HG03108 (cell line): ENCODE measurements around the gene ACOT7.
"Not testable (repeated sequence)": the region's sequence is repeated elsewhere in the genome, so short reads cannot be mapped to it uniquely, and the experiment has no call there.

Experiments
- ATAC-seq: cut with Tn5 transposase; IDR thresholded peaks from one replicate; pipeline ENCODE4 v1.9.1; 2021; ENCODE audit warnings: moderate library complexity; ENCODE audit not compliant: unreplicated experiment

The ACOT7 gene

DNA sequence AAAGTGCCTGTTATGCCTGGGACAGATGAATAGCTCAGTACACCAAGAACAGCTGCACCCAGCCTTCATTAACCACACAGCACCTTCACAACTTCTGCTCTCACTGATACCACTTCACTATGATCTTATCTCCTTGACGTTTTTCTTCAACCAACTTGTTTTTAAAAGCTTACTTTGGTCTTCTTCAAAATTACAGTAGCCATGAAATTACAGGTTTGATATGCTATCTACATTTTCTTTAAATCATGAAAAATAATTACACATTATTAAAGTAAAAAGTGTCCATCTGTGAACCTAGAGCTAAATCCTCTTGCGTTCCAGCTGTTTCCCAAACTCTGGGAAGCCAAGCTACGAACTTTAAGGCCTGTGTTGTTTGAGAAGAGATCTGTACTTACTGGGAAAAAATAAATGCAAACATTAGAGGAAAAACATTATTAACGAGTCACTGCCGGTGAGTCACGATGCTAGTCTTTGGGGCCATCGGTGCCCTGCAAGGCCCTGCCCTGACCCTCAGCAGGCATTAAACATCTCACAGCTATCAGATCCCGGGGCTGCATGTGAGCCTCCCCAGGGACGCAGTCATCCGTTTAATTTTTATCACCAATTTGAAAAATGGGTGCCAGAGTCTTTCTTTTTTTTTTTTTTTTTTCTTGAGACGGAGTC lies 76.3 kb downstream of the ACOT7 start:
- no peak for ATAC-seq

DNA sequence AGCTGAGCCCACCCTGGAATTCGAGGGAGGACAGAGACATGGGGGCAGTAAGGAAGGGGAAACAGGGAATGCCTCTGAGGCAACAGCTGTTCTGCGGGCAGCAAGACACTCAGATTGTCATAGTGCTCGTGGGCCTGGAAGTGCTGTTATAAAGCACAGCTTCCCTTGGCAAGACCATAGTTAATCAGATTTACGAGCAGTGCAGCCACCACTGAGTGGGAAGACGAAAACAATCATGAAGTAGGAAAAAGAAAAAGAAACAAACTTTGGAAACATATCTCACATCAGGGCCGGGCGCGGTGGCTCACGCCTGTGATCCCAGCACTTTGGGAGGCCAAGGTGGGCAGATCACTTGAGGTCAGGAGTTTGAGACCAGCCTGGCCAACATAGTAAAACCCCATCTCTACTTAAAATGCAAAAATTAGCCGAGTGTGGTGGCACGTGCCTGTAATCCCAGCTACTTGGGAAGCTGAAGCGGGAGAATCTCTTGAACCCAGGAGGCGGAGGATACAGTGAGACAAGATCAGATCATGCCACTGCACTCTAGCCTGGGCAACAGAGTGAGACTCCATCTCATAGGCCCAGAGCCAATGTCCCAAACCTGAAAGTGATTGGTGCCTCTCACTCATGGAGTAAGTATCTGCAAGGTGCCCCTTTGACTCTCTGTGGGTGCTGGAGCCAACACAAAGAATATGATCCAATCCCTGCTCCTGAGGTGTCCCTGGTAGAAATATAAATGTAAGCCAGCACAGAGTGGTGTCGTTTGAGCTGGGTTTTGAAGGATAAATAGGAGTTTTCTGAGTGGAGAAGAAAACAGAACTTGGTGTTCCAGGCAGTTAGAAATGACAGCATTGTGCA lies 77.1 kb downstream of the ACOT7 start:
- ATAC-seq, result no peak

DNA sequence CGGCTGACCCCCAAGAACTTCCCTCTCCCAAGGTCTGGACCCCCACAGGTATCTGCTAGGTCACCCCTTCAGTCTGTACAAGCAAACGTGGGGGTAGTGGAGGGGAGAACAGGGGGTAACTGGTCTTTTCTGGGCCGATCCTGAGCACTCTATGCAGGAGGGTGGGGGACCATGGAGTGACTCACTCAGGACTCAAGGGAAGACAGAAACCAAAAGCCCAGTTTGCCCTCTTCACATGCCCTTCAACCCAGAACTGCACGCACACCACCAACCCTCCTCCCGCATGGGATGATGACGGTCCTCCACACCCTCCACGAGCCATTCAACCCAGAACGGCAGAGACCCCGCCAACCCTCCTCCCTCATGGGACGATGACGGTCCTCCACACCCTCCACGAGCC lies 79.1 kb downstream of the ACOT7 start:
- no peak for ATAC-seq

DNA sequence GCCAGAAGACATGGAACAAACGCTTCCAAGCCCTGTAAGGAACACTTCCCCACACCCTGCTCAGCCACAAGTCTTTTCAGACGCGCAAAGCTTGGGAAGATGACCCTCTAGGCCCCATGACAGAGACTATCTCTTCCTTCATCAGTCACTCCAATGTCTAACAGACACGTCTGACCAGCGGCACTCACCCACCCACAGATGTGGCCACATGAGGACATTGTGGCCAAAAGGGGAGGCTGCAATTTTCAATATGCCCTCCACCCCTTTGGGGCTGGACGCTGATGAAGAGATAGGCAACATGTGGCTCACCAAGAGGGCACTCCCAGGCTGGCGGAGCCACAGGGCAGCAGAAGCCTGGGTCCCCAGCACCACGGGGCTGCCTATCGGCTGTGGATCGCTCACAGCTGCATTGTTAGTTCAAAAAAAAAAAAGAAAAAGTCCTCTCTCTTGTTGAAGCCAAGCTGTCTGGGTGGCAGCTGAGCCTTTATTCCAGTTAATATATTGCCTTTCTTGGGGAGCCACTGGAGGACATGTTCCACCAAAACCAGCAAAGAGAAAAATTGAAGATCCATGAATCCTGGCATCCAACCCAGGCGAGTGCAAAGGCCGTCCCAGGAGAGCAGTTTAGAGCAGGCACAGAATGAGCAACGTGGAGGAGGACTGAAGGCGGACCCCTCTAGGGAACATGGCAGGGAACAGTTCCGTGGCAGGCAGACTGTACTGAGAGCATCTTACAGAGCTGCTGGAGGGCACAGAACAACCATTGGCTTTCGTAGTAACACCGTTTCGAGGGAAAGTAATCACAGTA lies 80.0 kb downstream of the ACOT7 start:
- ATAC-seq, result no peak

DNA sequence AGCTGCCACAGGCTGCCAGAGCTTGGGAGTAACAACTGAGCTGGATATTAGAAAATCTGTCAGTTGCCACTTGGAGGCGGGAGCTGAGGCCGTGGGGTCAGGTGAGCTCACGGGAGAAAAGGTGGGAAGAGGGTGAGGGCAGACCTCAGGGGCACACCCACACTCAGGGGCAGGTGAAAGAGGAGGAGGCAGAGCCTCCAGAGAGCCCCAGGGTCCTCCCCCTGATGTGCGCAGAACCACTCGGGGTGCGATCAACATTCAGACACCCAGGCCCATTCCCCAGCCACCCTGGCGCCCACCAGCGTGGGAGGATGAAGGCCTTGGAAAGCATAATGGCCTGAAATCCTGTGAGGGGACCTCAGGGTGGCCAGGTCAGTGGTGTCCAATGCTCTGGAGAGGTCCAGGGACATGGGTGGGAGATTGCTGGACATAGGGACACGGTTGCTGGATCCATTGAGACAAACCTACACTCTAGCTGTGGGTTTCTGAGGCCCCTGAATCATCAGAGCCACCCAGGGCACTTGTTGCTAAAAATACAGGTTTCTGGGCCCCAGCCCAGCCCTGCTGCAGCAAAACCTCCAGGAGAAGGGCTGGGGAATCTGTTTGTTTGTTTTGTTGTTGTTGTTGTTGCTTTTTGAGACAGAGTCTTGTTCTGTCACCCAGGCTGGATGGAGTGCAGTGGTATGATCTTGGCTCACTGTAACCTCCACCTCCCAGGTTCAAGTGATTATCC lies 83.3 kb downstream of the ACOT7 start:
- ATAC-seq, result no peak

DNA sequence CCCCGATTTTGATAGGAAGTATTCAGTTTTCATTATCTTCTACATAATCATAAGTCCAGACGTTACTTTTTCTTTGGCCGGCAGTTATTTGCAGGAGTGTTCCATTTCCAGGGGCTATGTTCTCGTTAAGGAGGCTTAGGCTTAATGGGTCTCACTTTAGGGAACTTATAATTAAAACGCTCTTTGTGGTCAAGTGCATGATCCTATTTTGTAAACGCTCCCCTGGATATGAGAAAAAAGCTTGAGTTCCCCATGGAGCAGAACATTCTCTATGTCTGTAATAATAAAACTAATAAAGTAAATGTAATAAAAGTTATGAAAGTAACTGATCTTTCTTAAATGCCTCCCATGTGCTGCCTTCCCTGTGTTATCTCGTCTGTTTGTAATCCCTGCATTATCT lies 84.0 kb downstream of the ACOT7 start:
- no peak for ATAC-seq

DNA sequence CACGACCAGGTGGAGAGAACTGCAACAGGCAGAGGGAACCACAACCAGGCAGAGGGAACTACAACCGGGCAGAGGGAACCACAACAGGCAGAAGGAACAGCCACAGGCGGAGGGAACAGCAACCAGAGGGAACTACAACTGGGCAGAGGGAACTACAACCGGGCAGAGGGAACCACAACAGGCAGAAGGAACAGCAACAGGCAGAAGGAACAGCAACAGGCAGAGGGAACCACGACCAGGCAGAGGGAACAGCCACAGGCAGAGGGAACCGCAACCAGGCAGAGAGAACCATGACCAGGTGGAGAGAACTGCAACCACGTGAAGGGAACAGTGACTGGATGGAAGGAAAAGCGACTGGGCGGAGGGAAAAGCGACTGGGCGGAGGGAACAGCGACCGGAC lies 85.1 kb downstream of the ACOT7 start:
- ATAC-seq, result no peak

DNA sequence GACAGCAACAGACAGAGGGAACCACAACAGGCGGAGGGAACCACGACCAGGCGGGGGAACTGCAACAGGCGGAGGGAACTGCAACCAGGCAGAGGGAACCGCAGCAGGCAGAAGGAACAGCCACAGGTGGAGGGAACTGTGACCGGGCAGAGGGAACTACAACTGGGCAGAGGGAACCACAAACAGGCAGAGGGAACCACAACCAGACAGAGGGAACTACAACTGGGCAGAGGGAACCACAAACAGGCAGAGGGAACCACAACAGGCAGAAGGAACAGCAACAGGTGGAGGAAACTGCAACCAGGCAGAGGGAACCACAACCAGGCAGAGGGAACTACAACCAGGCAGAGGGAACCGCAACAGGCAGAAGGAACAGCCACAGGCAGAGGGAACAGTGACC lies 85.9 kb downstream of the ACOT7 start:
- not testable (repeated sequence) for ATAC-seq

DNA sequence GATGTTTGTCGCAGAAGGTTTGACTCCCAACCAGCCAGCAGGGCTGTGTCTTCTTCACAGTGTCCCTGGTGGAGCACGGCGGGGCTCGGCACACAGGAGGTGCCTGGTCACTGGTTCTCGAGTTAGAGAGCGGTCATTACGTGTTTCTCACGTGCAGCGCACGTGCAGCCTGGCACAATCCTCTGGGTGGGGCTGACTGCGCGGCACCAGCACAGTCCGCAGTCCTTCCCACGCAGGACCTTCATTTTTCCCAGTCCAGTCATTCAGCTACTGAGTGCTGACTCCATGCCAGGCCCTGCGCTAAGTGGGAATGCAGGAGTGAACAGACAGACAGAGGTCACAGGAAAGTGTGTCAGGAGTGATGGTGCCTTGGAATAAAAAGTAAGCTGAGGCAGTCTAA lies 86.5 kb downstream of the ACOT7 start:
- no peak for ATAC-seq

DNA sequence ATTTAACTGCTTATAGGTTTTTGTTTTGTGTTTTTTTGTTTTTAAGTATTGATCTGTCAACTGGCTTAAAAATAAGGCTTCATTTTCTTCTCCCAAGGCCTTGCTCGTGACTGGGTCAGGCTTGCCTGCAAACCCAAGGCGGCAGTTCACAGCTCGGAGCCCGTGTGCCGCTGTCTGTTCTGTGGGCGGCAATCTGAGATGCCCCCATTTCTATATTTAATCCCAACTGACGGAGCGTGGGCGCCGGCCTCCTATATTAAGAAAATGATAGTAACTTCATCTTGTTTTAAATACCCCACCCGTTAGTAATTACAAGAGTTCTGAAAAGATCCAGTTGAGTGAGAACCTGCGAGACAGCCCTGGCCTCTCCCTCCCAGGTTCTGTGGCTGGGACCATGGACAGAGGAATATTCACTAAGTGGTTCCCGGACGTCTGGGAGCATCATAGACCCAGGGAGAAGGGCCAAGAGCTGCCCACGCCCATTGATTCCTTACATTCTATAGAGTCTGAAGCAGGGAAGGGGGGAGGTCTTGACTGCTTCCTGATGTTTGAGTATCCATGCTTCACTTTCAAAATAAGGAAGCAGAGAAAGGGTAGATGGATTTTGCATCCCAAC lies 90.1 kb downstream of the ACOT7 start:
- no peak for ATAC-seq

DNA sequence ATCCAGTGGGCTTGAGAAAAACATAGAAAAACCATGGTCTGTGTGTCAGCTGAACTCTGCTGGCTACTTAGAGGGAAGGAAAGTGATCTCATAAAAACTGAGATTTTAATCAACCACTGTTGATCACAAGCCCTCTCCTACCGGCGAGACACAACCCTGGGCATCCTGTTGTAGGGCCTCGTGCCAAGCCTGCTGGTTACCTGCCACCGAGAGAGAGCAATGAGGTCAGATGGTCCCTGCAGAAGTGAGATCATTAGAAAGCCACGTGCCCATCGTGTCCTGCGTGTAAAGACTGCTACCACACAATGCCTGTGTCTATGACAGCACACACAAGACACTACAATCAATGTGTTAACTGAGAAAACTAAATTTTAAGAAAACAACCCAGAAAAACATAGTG lies 91.0 kb downstream of the ACOT7 start:
- no peak for ATAC-seq

DNA sequence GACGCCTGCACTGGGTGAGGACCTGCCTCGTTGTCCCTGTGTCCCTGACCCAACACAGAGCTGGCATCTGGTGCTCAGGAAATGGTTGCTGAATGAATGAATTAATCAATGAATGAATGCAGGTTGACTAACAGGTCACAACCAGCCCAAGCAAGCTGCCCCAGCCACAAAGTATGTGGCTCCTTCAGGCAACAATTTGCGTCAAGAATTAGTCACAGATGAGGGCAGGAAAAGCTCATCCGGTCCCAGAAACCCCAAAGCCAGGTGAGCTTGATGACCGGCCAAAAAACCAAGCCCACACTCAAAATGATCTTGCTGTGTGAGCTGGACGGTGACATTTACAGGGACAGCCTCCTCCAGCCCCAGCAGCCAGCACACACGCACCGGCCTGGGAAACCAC lies 92.0 kb downstream of the ACOT7 start:
- no peak for ATAC-seq

DNA sequence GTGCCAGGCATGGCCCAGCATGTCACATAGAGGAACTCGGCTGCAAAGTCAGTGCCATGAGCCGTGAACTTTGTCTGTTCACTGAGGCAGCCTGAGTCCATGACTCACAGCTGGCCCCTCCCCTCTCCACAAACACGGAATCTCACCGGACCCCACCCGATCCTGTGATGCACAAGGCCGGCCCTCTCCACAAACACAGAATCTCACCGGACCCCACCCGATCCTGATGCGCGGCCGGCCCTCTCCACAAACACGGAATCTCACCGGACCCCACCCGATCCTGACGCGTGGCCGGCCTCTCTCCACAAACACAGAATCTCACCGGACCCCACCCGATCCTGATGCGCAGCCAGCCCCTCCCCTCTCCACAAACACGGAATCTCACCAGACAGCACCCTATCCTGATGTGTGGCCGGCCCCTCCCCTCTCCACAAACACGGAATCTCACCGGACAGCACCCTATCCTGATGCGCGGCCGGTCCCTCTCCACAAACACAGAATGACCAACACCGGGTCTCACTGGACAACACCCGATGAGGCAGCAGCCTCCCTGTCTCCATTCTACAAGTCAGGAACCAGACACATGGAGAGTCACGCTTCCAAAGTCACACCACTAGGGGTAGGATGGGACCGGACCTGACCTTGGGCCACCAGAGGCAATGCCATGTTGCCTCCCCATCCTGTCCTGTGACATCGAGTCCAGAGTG lies 93.1 kb downstream of the ACOT7 start:
- no peak for ATAC-seq

DNA sequence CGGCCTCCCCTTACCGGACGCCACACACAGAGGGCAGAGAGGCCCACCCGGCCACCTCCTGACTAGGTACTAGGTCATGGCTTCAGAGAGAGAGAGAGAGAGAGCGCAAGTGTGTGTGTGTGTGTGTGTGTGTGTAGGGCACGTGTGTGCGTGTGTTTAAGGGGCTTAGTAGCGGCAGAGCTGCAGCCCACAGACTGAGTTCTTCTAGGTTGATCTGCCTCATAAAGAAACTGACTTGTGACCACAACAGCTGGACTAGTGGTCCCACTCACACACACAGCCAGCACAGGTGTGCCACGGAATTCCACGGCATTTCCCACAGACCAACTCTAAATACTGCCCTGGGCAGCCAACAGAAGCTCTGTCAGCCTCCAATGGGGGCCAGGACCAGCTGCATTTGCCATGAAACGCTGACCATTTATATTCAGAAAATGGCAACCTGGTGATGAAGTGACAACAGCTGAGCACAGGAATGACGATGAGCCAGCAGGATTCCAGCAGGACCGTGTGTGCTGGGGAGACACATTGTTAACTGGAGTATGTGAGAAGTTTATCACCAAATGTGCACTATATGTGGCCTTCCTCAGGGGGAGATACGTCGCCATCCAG lies 93.9 kb downstream of the ACOT7 start:
- no peak for ATAC-seq

DNA sequence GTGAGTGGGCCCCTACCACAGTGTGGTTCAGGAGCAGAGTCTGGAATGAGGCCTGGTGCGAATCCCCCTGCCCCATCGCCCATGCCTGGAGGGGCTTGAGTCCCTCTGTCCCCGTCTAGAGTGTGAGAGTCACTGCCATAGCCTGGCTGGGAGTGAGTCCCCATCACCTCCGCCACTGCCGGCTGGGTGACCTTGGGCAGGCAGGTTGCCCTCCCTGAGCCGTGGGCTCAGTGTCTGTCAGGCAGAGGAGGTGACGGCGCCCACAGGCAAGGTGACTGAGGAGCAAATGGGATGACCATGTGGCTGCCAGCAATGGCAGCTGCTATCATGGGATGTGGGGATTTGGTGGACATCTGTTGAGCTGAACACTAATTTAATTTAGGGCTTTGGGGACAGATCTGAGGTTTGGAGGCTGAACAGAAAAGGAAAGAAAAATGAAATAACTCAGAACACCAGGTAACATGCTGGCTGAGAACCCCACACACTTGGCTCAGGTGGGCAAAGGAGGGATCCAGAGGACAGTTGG lies 94.6 kb downstream of the ACOT7 start:
- ATAC-seq, result no peak

DNA sequence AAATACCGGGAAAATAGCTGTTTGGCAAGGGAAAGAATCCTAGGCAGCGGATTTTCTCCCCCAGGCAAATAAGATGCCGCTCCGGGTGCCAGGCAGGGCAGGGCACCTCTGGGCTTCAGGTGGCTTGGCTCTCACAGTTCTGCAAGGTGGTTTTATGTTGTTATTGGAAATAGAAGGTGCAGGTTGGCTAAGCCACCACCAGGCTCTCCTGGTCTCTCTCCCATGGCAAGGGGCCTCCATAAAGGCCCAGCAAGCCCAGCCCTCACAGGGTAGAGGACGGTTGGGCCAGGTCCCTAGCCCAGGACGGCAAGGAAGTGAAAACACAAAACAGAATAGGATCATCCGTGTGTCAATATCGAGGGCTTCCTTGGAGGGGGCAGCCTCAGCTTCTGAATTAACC lies 95.0 kb downstream of the ACOT7 start:
- ATAC-seq, result no peak

DNA sequence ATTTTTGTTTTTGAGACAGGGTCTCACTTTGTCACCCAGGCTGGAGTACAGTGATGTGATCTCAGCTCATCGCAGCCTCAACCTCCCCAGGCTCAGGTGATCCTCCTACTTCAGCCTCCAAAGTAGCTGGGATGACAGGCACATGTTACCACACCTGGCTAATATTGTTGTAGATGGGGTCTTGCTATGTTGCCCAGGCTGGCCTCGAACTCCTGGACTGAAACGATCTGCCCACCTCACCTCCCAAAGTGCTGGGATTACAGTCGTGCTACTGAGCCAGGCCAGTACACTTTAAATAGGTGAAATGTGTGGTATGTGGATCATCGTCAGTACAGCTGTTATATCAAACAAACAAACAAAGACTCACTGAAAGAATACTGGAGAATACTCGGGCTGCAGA lies 97.7 kb downstream of the ACOT7 start:
- no peak for ATAC-seq

DNA sequence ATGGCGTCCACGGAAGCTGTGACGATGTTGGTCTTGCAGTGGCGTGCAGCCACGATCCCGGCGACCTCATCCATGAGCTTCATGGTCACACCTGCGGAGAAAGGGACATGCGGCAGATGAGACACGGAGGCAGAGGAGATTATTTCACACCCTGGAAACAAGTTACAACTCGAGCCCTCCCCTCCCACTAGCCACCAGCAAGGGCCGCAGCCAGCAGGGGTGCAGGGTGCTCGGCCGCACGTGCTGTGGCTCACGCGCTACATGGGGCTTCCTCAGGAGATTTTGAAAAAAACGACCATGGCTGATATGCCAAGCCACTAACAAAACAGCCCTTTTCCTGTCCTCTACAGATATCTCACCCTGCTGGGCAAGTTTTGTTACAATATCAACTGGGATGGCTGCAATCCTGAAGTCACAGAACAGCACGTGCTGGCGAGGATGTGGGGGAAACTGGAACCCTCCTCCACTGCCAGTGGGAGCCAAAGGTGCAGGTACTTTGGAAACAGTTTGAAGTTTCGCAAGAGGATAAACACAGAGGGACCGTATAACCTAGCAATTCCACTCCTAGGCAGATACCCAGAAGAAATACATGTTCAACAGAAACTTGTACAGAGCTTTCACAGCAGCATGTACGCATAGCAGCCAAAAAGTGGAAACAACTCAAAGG lies 98.5 kb downstream of the ACOT7 start:
- no peak for ATAC-seq
